ENCODE measurements around the gene KRT78.

The KRT78 gene

GRCh38 chr12:52812749-52813148 is 36.0 kb downstream of the KRT78 start:
- DNase-seq (ENCODE audit: low spot score): no peak

- no peak for DNase-seq (ENCODE audit: low spot score)
Observed at GRCh38 chr12:52812073-52812400, 36.8 kb downstream of the KRT78 start.

GRCh38 chr12:52811191-52812072 is 37.4 kb downstream of the KRT78 start:
- no peak for DNase-seq (ENCODE audit: low spot score)

GRCh38 chr12:52810554-52810953 is 38.2 kb downstream of the KRT78 start:
- no peak for DNase-seq (ENCODE audit: low spot score)

- no peak for DNase-seq (ENCODE audit: low spot score)
Observed at GRCh38 chr12:52809166-52809565, 39.6 kb downstream of the KRT78 start.

GRCh38 chr12:52808573-52809160 is 40.1 kb downstream of the KRT78 start:
- DNase-seq (ENCODE audit: low spot score): no peak

- no peak for DNase-seq (ENCODE audit: low spot score)
Observed at GRCh38 chr12:52807544-52808470, 41.0 kb downstream of the KRT78 start.

- no peak for DNase-seq (ENCODE audit: low spot score)
Observed at GRCh38 chr12:52806821-52807543, 41.8 kb downstream of the KRT78 start.

GRCh38 chr12:52806169-52806811 is 42.5 kb downstream of the KRT78 start:
- no peak for DNase-seq (ENCODE audit: low spot score)

- no peak for DNase-seq (ENCODE audit: low spot score)
Observed at GRCh38 chr12:52805739-52806138, 43.1 kb downstream of the KRT78 start.

- no peak for DNase-seq (ENCODE audit: low spot score)
Observed at GRCh38 chr12:52805000-52805399, 43.8 kb downstream of the KRT78 start.

GRCh38 chr12:52802442-52802841 is 46.4 kb downstream of the KRT78 start:
- no peak for DNase-seq (ENCODE audit: low spot score)

GRCh38 chr12:52801773-52802172 is 47.0 kb downstream of the KRT78 start:
- DNase-seq (ENCODE audit: low spot score): no peak

GRCh38 chr12:52800259-52800917 is 48.4 kb downstream of the KRT78 start:
- DNase-seq (ENCODE audit: low spot score): no peak

GRCh38 chr12:52799505-52800211 is 49.1 kb downstream of the KRT78 start:
- DNase-seq (ENCODE audit: low spot score): no peak

GRCh38 chr12:52798671-52799504 is 49.9 kb downstream of the KRT78 start:
- no peak for DNase-seq (ENCODE audit: low spot score)

GRCh38 chr12:52798003-52798670 is 50.7 kb downstream of the KRT78 start:
- DNase-seq (ENCODE audit: low spot score): no peak

GRCh38 chr12:52797529-52797894 is 51.3 kb downstream of the KRT78 start:
- DNase-seq (ENCODE audit: low spot score): no peak

Data from D341Med (cell line).